HG03097 (cell line): ENCODE data around the gene ABCA1.
A peak's percentile ranks its signal among the peaks of the same experiment; 100 is the strongest.
"Not testable (repeated sequence)": the region's sequence is repeated elsewhere in the genome, so short reads cannot be mapped to it uniquely, and the experiment has no call there.

Source experiments
- ATAC-seq: cut with Tn5 transposase; IDR thresholded peaks from one replicate; pipeline ENCODE4 v1.9.1; 2021; ENCODE audit not compliant: unreplicated experiment, low FRiP score

The ABCA1 gene

GRCh38 chr9:104948277-104948676 lies 20.3 kb upstream of the ABCA1 start:
- ATAC-seq: no peak

- no peak for ATAC-seq
These were observed 16.9 kb upstream of the ABCA1 start for GRCh38 chr9:104944871-104945270.

GRCh38 chr9:104944356-104944755 lies 16.4 kb upstream of the ABCA1 start:
- ATAC-seq: no peak

- no peak for ATAC-seq
These were observed 13.6 kb upstream of the ABCA1 start for GRCh38 chr9:104941597-104941996.

- ATAC-seq: no peak
These were observed 8.3 kb upstream of the ABCA1 start for GRCh38 chr9:104936291-104936690.

GRCh38 chr9:104935501-104935810 lies 7.5 kb upstream of the ABCA1 start:
- ATAC-seq: not testable (repeated sequence)

- ATAC-seq: no peak
These were observed 6.9 kb upstream of the ABCA1 start for GRCh38 chr9:104934691-104935500.

- not testable (repeated sequence) for ATAC-seq
These were observed 5.1 kb upstream of the ABCA1 start for GRCh38 chr9:104933091-104933490.

- ATAC-seq: no peak
These were observed 3.3 kb upstream of the ABCA1 start for GRCh38 chr9:104931256-104931655.

GRCh38 chr9:104927216-104927911 lies 591 bp downstream of the ABCA1 start:
- ATAC-seq: no peak

- ATAC-seq: peak; percentile 60
These were observed 4.2 kb downstream of the ABCA1 start for GRCh38 chr9:104923740-104924139.

- no peak for ATAC-seq
These were observed 4.7 kb downstream of the ABCA1 start for GRCh38 chr9:104923289-104923688.

GRCh38 chr9:104922748-104923147 lies 5.2 kb downstream of the ABCA1 start:
- not testable (repeated sequence) for ATAC-seq

- no peak for ATAC-seq
These were observed 6.8 kb downstream of the ABCA1 start for GRCh38 chr9:104921067-104921741.

- ATAC-seq: no peak
These were observed 12.2 kb downstream of the ABCA1 start for GRCh38 chr9:104915753-104916152.

GRCh38 chr9:104915049-104915448 lies 12.9 kb downstream of the ABCA1 start:
- no peak for ATAC-seq

- no peak for ATAC-seq
These were observed 13.5 kb downstream of the ABCA1 start for GRCh38 chr9:104914466-104914865.

- ATAC-seq: no peak
These were observed 15.3 kb downstream of the ABCA1 start for GRCh38 chr9:104912606-104913005.

GRCh38 chr9:104911032-104911607 lies 16.8 kb downstream of the ABCA1 start:
- ATAC-seq: no peak

GRCh38 chr9:104907278-104907951 lies 20.5 kb downstream of the ABCA1 start:
- ATAC-seq: no peak
